SH-SY5Y (cell line): ENCODE measurements around the gene BMPR1A.

Experiments used
- GATA2 ChIP-seq: IDR thresholded peaks from 2 replicates; pipeline ENCODE4 v1.6.1; 2011; ENCODE audit warnings: mild to moderate bottlenecking, low read depth, low read length
- GATA3 ChIP-seq: IDR thresholded peaks from 2 replicates; pipeline ENCODE4 v1.6.1; 2011; ENCODE audit warnings: low read depth, mild to moderate bottlenecking, low read length, moderate library complexity

BMPR1A gene

GRCh38 chr10:86946213-86947155 lies 190.1 kb downstream of the BMPR1A start:
- TF ChIP-seq GATA3 (no peak), GATA2 (no peak)

- TF ChIP-seq GATA3 (no peak), GATA2 (no peak)
Measured at GRCh38 chr10:86950349-86950748, 193.9 kb downstream of the BMPR1A start.

- TF ChIP-seq GATA2 (no peak), GATA3 (no peak)
Measured at GRCh38 chr10:86951184-86951761, 194.9 kb downstream of the BMPR1A start.

- TF ChIP-seq GATA2 (no peak), GATA3 (no peak)
Measured at GRCh38 chr10:86952106-86952505, 195.7 kb downstream of the BMPR1A start.

- TF ChIP-seq GATA3 (no peak), GATA2 (no peak)
Measured at GRCh38 chr10:86953747-86954680, 197.6 kb downstream of the BMPR1A start.

- TF ChIP-seq GATA2 (no peak), GATA3 (no peak)
Measured at GRCh38 chr10:86954681-86955500, 198.5 kb downstream of the BMPR1A start.

GRCh38 chr10:86955501-86956194 lies 199.2 kb downstream of the BMPR1A start:
- TF ChIP-seq GATA3 (no peak), GATA2 (no peak)

- TF ChIP-seq GATA2 (no peak), GATA3 (no peak)
Measured at GRCh38 chr10:86956195-86956847, 199.9 kb downstream of the BMPR1A start.

- TF ChIP-seq GATA3 (no peak), GATA2 (no peak)
Measured at GRCh38 chr10:86956848-86957448, 200.5 kb downstream of the BMPR1A start.

GRCh38 chr10:86957471-86958115 lies 201.2 kb downstream of the BMPR1A start, which contains the start of gene MMRN2:
TSS of gene MMRN2 (minus strand) at chr10:86957615. CDS start at chr10:86957541, 74 bp downstream.
- TF ChIP-seq GATA2, result no peak
- TF ChIP-seq GATA3, result no peak
